GM23248 (cell line): ENCODE data around the gene MPND. TPM values are rescaled to one million over a fixed set of nuclear protein-coding genes. Genes with fewer than 3 reads are reported as not detected.

ENCODE experiments used
- DNase-seq: peaks from one replicate; pipeline ENCODE4 v3.0.0-alpha.2; 2015
- H2AFZ ChIP-seq: fragments of 200-600 bp; sonication (generic); 2 replicates; pipeline ENCODE4 v1.6.1; 2016; ENCODE audit warnings: antibody characterized with exemption
- H3F3A ChIP-seq: fragments of 200-600 bp; sonication (generic); 2 replicates; pipeline ENCODE4 v1.6.1; 2016; ENCODE audit warnings: mild to moderate bottlenecking, antibody characterized with exemption, mixed run types; ENCODE audit not compliant: insufficient read depth
- H3K27ac ChIP-seq: fragments of 200-600 bp; sonication (generic); 2 replicates; pipeline ENCODE4 v1.5.1; 2016; ENCODE audit warnings: mild to moderate bottlenecking
- H3K27me3 ChIP-seq: fragments of 200-600 bp; sonication (generic); replicated peaks from 2 replicates; pipeline ENCODE4 v1.6.1; 2016; ENCODE audit warnings: mild to moderate bottlenecking; ENCODE audit not compliant: insufficient read depth
- H3K36me3 ChIP-seq: fragments of 200-600 bp; sonication (generic); 2 replicates; pipeline ENCODE4 v1.6.1; 2016; ENCODE audit warnings: low read depth, mild to moderate bottlenecking
- H3K4me1 ChIP-seq: fragments of 200-600 bp; sonication (generic); 2 replicates; pipeline ENCODE4 v1.6.1; 2016; ENCODE audit warnings: mild to moderate bottlenecking; ENCODE audit not compliant: insufficient read depth
- H3K4me2 ChIP-seq: fragments of 200-600 bp; sonication (generic); one replicate; pipeline ENCODE4 v1.6.1; 2016; ENCODE audit warnings: mild to moderate bottlenecking; ENCODE audit not compliant: unreplicated experiment
- H3K4me3 ChIP-seq: fragments of 200-600 bp; sonication (generic); 2 replicates; pipeline ENCODE4 v1.5.1; 2016; ENCODE audit warnings: mild to moderate bottlenecking
- H3K79me2 ChIP-seq: fragments of 200-600 bp; sonication (generic); 2 replicates; pipeline ENCODE4 v1.6.1; 2016; ENCODE audit warnings: mild to moderate bottlenecking; ENCODE audit not compliant: insufficient read depth
- H3K9ac ChIP-seq: fragments of 200-600 bp; sonication (generic); 2 replicates; pipeline ENCODE4 v1.6.1; 2016; ENCODE audit warnings: mild to moderate bottlenecking
- H3K9me2 ChIP-seq: fragments of 200-600 bp; sonication (generic); 2 replicates; pipeline ENCODE4 v1.6.1; 2016; ENCODE audit warnings: mixed run types, mild to moderate bottlenecking, moderate library complexity; ENCODE audit not compliant: insufficient read depth
- H3K9me3 ChIP-seq: fragments of 200-600 bp; sonication (generic); one replicate; pipeline ENCODE4 v1.6.1; 2017; ENCODE audit warnings: low read depth
- H4K20me1 ChIP-seq: fragments of 200-600 bp; sonication (generic); 2 replicates; pipeline ENCODE4 v1.6.0; 2016; ENCODE audit not compliant: insufficient read depth
- EZH2 ChIP-seq: fragments of 200-600 bp; sonication (generic); IDR thresholded peaks from 2 replicates; pipeline ENCODE4 v1.6.1; 2018; ENCODE audit warnings: antibody characterized with exemption, mild to moderate bottlenecking; ENCODE audit not compliant: insufficient read depth, poor library complexity, severe bottlenecking
- EZH2phosphoT487 ChIP-seq: fragments of 200-600 bp; sonication (generic); IDR thresholded peaks from 2 replicates; pipeline ENCODE4 v1.6.1; 2018; ENCODE audit warnings: antibody characterized with exemption, moderate library complexity, mild to moderate bottlenecking, low read depth; ENCODE audit not compliant: insufficient read depth
- WGBS, 2 experiments: methylation state at CpG; one replicate each; pipeline ENCODE4 v1.1.6; 2015 to 2017; ENCODE audit warnings: low lambda C conversion rate in 2 of 2, low coverage in 1 of 2; ENCODE audit errors: missing lambda C conversion rate in 2 of 2; 5-methylcytosine and 5-hydroxymethylcytosine counted together
- in situ Hi-C: fragments of 300-500 bp; cut with MboI; formaldehyde crosslinking; loops from 2 replicates; pipeline ENCODE4 v1.15.0; 2020
- polyA plus RNA-seq: library from polyadenylated mRNA; unstranded; fragments of >200 nt; fragmentation: Nextera tagmentation; extraction: Ambion mirVana; gene quantifications from 2 replicates; pipeline ENCODE4 v1.2.1, GENCODE V29; 2016
- total RNA-seq: library from RNA; depleted of rRNA; stranded (reverse); fragments of >200 nt; shearing (Covaris generic); gene quantifications from 2 replicates; pipeline ENCODE4 v1.2.3, GENCODE V29; 2014

MPND gene
- total and polyA plus RNA-seq, 2 experiments from 2014 or later = 3.0 to 8.4 TPM

- Histone ChIP-seq H3K9me2 (no peaks in the 10 kb centered on the region), H3K27ac (no peak overlapping the region), H3K9ac (no peak overlapping the region), H3K4me1 (no peaks in the 10 kb centered on the region), H4K20me1 (no peaks in the 10 kb centered on the region), H3K9me3 (no peaks in the 10 kb centered on the region), H3K4me3 (no peak overlapping the region), H3K4me2 (no peak overlapping the region), H3K27me3 (no peaks in the 10 kb centered on the region), H2AFZ (no peak overlapping the region), H3F3A (0 out of 2 replicates have a peak, but pooled peaks cover 5% of the 10 kb centered on the region), H3K36me3 (peaks cover 14% of the 10 kb centered on the region; the same call in 1 of the 2 replicates), H3K79me2 (peaks cover 16% of the 10 kb centered on the region)
- TF ChIP-seq EZH2 (no peak), EZH2phosphoT487 (no peak)
- DNase-seq = no peak
- 85% methylated on average over 23 to 25 of the region's 25 CpGs for WGBS, 2 experiments
- in situ Hi-C loops = no loop called here
Observed at GRCh38 chr19:4358709-4359626, 15.6 kb downstream of the MPND start.

GRCh38 chr19:4359627-4360000, 16.3 kb downstream of the MPND start:
- Histone ChIP-seq H3K4me3 (no peak overlapping the region), H3F3A (0 out of 2 replicates have a peak, but pooled peaks cover 5% of the 10 kb centered on the region), H3K27me3 (no peaks in the 10 kb centered on the region), H3K4me1 (no peaks in the 10 kb centered on the region), H3K79me2 (peaks cover 22% of the 10 kb centered on the region), H3K9ac (no peak overlapping the region), H3K36me3 (peaks cover 14% of the 10 kb centered on the region; the same call in 1 of the 2 replicates), H4K20me1 (no peaks in the 10 kb centered on the region), H3K4me2 (no peak overlapping the region), H3K27ac (no peak overlapping the region), H3K9me3 (no peaks in the 10 kb centered on the region), H3K9me2 (no peaks in the 10 kb centered on the region), H2AFZ (no peak overlapping the region)
- DNase-seq = no peak
- in situ Hi-C loops = no loop called here
- WGBS, 2 experiments = 77 to 88% methylated on average over 12 to 13 of the region's 13 CpGs
- no peak for TF ChIP-seq EZH2phosphoT487
- no peak for TF ChIP-seq EZH2

- Histone ChIP-seq H3K4me3 (no peak overlapping the region), H3K4me2 (no peak overlapping the region), H3K9me2 (no peaks in the 10 kb centered on the region), H3K36me3 (peaks cover 16% of the 10 kb centered on the region; the same call in 1 of the 2 replicates), H4K20me1 (no peaks in the 10 kb centered on the region), H2AFZ (no peak overlapping the region), H3K27ac (no peak overlapping the region), H3K79me2 (peaks cover 26% of the 10 kb centered on the region), H3K27me3 (no peaks in the 10 kb centered on the region), H3K4me1 (no peaks in the 10 kb centered on the region), H3K9ac (no peak overlapping the region), H3F3A (0 out of 2 replicates have a peak, but pooled peaks cover 5% of the 10 kb centered on the region), H3K9me3 (no peaks in the 10 kb centered on the region)
- TF ChIP-seq EZH2phosphoT487 = no peak
- no peak for TF ChIP-seq EZH2
- DNase-seq = no peak
- 80 to 86% methylated on average over 9 of the region's 9 CpGs for WGBS, 2 experiments
- in situ Hi-C loops = no loop called here
Observed at GRCh38 chr19:4360081-4360569, 16.8 kb downstream of the MPND start.

GRCh38 chr19:4360641-4361151, 17.3 kb downstream of the MPND start:
- in situ Hi-C loops = no loop called here
- Histone ChIP-seq H2AFZ (no peak overlapping the region), H3K9me3 (no peaks in the 10 kb centered on the region), H3K4me2 (no peak overlapping the region), H3K79me2 (peaks cover 31% of the 10 kb centered on the region), H3F3A (0 out of 2 replicates have a peak, but pooled peaks cover 5% of the 10 kb centered on the region), H3K4me1 (no peaks in the 10 kb centered on the region), H3K9ac (no peak overlapping the region), H3K9me2 (no peaks in the 10 kb centered on the region), H4K20me1 (no peaks in the 10 kb centered on the region), H3K4me3 (no peak overlapping the region), H3K27me3 (no peaks in the 10 kb centered on the region), H3K36me3 (peaks cover 20% of the 10 kb centered on the region; the same call in 1 of the 2 replicates), H3K27ac (no peak overlapping the region)
- TF ChIP-seq EZH2 = no peak
- TF ChIP-seq EZH2phosphoT487 = no peak
- WGBS, 2 experiments = 76 to 80% methylated on average over 12 of the region's 12 CpGs
- DNase-seq = no peak
